Coronary artery (tissue), 2 donors: ENCODE results near the gene FARP1.

ENCODE experiments used
- DNase-seq: peaks from one replicate; pipeline ENCODE4 v3.0.0-alpha.2; 2017; ENCODE audit warnings: low spot score
- H3K27ac ChIP-seq, 2 donors: fragments of 200-600 bp; sonication (generic); one replicate each; pipeline ENCODE4 v1.5.1; 2016 to 2019
- H3K4me3 ChIP-seq: fragments of 200-600 bp; sonication (generic); 2 replicates; pipeline ENCODE4 v1.5.1; 2016; ENCODE audit warnings: mild to moderate bottlenecking, moderate library complexity
- CTCF ChIP-seq: fragments of 200-600 bp; sonication (generic); IDR thresholded peaks from one replicate; pipeline ENCODE4 v1.5.1; 2019; ENCODE audit warnings: antibody characterized with exemption

FARP1 gene

GRCh38 chr13:98280176-98280510 lies 137.2 kb downstream of the FARP1 start:
- TF ChIP-seq CTCF: no peak
- Histone ChIP-seq H3K27ac (no peak overlapping the region), H3K4me3 (no peak overlapping the region)
- no peak for DNase-seq

DNA sequence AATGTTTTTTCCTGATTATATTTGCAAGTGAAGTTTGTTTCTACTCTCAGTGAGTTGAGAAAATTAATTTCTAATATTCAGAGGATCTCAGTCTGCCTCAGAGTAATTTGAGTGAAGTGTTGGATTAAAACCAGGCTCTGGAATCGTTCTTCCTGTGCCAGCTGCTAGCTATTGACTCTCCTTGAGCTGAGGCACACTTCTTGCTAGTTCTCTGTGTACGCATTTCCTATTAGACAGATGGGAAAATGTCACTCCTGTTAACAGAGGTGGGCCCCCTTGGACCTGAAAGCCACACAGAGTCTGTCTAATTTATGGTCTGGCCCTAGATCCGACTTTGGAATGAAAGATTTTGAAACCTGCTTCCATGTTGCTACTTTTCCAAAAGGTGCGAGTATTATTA lies 141.8 kb downstream of the FARP1 start:
- H3K4me3 ChIP-seq: no peak overlapping the region
- DNase-seq: no peak
- no peak overlapping the region for H3K27ac ChIP-seq
- no peak for TF ChIP-seq CTCF

DNA sequence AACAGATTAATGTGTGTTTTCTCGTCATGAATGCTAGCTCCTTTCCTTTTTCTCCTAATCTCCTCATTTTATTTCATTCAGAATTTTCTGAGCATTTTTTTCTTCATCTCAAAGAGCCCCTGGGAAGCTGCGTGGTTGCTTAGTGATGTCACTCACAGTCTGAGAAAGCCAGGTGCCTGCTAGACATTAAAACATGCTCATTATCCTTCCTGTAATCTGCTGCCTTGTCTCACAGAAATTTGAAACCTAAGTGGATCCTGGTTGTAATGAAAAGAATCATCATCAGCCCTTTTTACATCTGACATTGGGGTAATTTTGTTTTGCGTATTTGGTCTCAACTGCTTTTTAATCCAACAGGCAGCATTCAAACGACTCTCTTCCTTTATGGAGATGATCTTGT lies 142.4 kb downstream of the FARP1 start:
- no peak for TF ChIP-seq CTCF
- no peak for DNase-seq
- Histone ChIP-seq H3K4me3 (no peak overlapping the region), H3K27ac (no peak overlapping the region)

GRCh38 chr13:98285852-98286594 lies 143.1 kb downstream of the FARP1 start:
- Histone ChIP-seq H3K27ac (no peak overlapping the region), H3K4me3 (no peak overlapping the region)
- TF ChIP-seq CTCF: no peak
- no peak for DNase-seq

DNA sequence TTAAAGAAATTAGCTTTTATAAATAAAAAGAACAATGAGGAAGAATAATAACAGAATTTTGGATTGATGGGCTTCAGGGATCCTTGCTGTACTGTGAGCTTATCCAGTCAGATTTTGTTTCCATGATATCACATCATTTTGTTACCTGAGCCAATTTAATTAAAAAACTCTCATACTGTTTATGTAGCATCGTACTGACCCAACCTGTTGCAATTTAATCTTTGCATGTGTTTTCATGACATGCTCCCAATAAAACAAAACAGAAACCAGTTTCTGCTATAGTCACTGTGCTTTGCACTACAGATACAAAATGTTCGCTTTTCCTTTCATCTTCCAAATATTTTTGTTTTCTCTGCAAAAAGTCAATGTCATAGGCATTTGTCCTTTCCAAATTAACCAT lies 143.9 kb downstream of the FARP1 start:
- no peak for DNase-seq
- TF ChIP-seq CTCF: no peak
- Histone ChIP-seq H3K27ac (no peak overlapping the region), H3K4me3 (no peak overlapping the region)

- no peak for DNase-seq
- Histone ChIP-seq H3K27ac (no peak overlapping the region), H3K4me3 (no peak overlapping the region)
- TF ChIP-seq CTCF: no peak
These were observed 145.3 kb downstream of the FARP1 start for GRCh38 chr13:98288211-98288610.

- H3K4me3 ChIP-seq: no peak overlapping the region
- no peak overlapping the region for H3K27ac ChIP-seq
- TF ChIP-seq CTCF: no peak
- no peak for DNase-seq
These were observed 146.5 kb downstream of the FARP1 start for GRCh38 chr13:98289339-98289945.
